ENCODE measurements around the gene S100P. TPM values are rescaled to one million over a fixed set of nuclear protein-coding genes. Genes with fewer than 3 reads are reported as not detected.
A peak's percentile ranks its signal among the peaks of the same experiment; 100 is the strongest.

The S100P gene
- polyA plus RNA-seq, 1 experiment, result 0.06 TPM

DNA sequence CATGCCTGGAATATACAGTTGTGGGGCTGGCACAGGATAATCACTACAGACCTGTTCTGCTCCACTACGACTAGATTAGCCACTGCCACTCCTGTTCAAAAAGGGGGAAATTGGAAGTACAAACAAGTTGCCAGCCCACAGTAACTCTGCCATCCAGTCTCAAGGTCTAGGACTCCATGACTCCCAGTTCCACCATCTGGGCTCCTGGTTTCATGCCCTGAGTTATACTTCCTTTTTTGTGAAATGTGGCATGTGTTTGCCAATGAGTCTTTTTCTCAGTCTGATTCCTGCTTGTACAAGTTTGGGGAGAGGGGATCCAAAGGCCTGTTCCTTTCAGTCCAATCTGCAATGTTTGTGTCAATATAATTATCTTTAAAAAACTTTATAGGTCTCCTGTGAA lies 21.3 kb downstream of the S100P start:
- CTCF ChIA-PET, result interaction anchor here (1.0 kb wide), 1 partner anchor 158 kb away, joined by 3 read pairs; no protein-coding TSS in a partner anchor
- Histone ChIP-seq H3K36me3 (ENCODE audit: control insufficient read depth, insufficient read depth, low read length) (no peaks in the 10 kb centered on the region; the same call in none of the 2 replicates), H3K4me3 (ENCODE audit: low read depth, low read length) (no peak overlapping the region), H3K27me3 (ENCODE audit: control insufficient read depth, insufficient read depth, low read length) (no peaks in the 10 kb centered on the region)
- TF ChIP-seq, protein P1, sequence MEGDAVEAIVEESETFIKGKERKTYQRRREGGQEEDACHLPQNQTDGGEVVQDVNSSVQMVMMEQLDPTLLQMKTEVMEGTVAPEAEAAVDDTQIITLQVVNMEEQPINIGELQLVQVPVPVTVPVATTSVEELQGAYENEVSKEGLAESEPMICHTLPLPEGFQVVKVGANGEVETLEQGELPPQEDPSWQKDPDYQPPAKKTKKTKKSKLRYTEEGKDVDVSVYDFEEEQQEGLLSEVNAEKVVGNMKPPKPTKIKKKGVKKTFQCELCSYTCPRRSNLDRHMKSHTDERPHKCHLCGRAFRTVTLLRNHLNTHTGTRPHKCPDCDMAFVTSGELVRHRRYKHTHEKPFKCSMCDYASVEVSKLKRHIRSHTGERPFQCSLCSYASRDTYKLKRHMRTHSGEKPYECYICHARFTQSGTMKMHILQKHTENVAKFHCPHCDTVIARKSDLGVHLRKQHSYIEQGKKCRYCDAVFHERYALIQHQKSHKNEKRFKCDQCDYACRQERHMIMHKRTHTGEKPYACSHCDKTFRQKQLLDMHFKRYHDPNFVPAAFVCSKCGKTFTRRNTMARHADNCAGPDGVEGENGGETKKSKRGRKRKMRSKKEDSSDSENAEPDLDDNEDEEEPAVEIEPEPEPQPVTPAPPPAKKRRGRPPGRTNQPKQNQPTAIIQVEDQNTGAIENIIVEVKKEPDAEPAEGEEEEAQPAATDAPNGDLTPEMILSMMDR (IDR thresholded peaks at IDR 0.05; ENCODE audit: insufficient read depth, low read depth, low read length), result no peak
- no peak for DNase-seq (ENCODE audit: low read depth)
- POLR2A ChIA-PET, result no interaction called here

DNA sequence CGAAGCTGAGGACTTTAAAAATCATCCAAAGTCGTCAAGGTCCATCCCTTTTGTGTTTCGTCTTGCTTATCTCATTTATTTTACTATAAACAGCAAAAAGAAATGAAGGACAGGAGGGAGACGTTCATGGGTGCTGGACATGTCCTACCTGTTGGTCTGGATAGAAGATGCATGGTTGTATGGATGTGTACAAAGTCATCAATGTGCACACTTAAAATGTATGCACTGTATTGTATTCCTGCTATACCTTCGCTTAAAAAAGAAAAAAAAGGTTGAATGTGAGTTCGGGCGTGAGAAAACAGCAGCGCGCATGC lies 22.0 kb downstream of the S100P start:
- no peak for DNase-seq (ENCODE audit: low read depth)
- CTCF ChIA-PET, result interaction anchor here (1.0 to 1.1 kb wide), 2 partner anchors 22 to 157 kb away, joined by 3 read pairs; partner anchors contain the start of gene S100P

DNA sequence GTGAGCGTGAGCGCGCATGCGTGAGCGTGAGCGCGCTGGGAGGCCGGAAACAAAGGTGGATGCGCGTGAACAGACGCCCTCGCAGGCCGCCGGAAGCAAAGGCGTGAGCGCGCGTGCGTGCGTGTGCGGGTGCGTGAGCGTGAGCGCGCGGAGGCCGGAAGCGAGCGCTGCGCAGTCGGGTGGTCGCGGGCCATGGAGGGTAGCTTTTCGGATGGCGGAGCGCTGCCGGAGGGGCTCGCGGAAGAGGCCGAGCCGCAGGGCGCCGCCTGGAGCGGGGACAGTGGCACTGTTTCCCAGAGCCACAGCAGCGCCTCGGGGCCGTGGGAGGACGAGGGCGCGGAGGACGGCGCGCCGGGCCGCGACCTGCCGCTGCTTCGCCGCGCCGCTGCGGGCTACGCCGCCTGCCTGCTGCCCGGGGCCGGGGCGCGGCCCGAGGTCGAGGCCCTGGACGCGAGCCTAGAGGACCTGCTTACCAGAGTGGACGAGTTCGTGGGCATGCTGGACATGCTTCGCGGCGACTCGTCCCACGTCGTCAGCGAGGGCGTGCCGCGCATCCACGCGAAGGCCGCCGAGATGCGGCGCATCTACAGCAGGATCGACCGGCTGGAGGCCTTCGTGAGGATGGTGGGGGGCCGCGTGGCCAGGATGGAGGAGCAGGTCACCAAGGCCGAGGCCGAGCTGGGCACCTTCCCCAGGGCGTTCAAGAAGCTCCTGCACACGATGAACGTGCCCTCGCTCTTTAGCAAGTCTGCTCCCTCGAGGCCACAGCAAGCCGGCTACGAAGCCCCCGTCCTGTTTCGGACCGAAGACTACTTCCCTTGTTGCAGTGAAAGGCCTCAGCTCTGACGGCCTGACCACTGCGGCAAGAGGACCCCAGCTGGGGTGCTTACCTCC lies 22.6 kb downstream of the S100P start, which contains the start of gene BLOC1S4:
TSS of gene BLOC1S4 (plus strand) at position 157 of the 894 bp plus-strand sequence. CDS start at position 193, 36 bp downstream.
- no peaks in the 10 kb centered on the region; the same call in none of the 2 replicates for H3K36me3 ChIP-seq (ENCODE audit: control insufficient read depth, insufficient read depth, low read length)
- ChIA-PET POLR2A (interaction anchor here (0.6 to 0.7 kb wide), 5 partner anchors 42 to 471 kb away, joined by 3 to 8 read pairs (median 3); no protein-coding TSS in a partner anchor), CTCF (interaction anchor here (1.0 to 5.9 kb wide), 7 partner anchors 22 to 365 kb away, joined by 3 to 110 read pairs (median 3); partner anchors contain the start of gene S100P)
- no peaks in the 10 kb centered on the region for H3K27me3 ChIP-seq (ENCODE audit: control insufficient read depth, insufficient read depth, low read length)
- TF ChIP-seq, protein P1 (IDR thresholded peaks at IDR 0.05; ENCODE audit: insufficient read depth, low read depth, low read length), result peak; percentile 9; the same call in 1 of the 2 replicates
- DNase-seq (ENCODE audit: low read depth), result peak; percentile 43
- peak within 1 kb of the TSS; percentile 92 for H3K4me3 ChIP-seq (ENCODE audit: low read depth, low read length)

More for the DNA sequence above, 22.0 kb downstream of the S100P start:
- POLR2A ChIA-PET, result interaction anchor here (0.7 kb wide), 1 partner anchor 145 kb away, joined by 8 read pairs; no protein-coding TSS in a partner anchor
- Histone ChIP-seq H3K27me3 (ENCODE audit: control insufficient read depth, insufficient read depth, low read length) (no peaks in the 10 kb centered on the region), H3K36me3 (ENCODE audit: control insufficient read depth, insufficient read depth, low read length) (no peaks in the 10 kb centered on the region; the same call in none of the 2 replicates), H3K4me3 (ENCODE audit: low read depth, low read length) (peak overlapping the region; percentile 92)
- TF ChIP-seq, protein P1 (IDR thresholded peaks at IDR 0.05; ENCODE audit: insufficient read depth, low read depth, low read length), result no peak

DNA sequence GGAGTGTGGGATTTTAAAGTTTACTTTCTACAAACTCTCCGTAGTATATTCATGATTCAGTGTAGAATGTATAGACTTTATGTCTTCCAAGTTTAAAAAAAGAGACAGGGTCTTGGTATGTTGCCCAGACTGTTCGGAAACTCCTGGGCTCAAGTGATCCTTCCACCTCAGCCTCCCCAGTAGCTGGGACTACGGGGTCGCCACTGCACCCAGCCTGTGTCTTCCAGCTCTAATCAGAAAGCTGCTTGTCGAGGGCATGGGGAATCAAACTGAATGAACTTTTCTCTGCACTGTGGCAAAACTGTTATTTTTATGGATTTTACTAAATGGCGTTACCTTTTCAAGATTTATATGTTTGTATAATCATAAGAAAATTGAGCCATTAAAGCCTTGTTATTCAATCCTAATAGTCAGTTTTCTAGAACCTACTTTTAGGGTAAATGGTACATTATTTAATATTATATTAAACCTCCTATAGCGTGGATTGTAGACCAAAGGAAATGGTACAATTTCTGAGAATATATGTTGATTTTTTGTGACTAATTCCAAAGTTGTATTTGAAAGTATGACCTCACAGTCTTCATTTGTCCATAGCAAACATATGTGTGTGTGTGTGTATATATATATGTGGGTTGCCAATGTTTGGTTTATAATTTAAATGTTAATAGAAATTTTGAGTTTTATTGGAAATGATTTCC lies 23.4 kb downstream of the S100P start:
- H3K36me3 ChIP-seq (ENCODE audit: control insufficient read depth, insufficient read depth, low read length), result no peaks in the 10 kb centered on the region; the same call in none of the 2 replicates
- DNase-seq (ENCODE audit: low read depth), result no peak
- H3K4me3 ChIP-seq (ENCODE audit: low read depth, low read length), result peak overlapping the region; percentile 92
- CTCF ChIA-PET, result interaction anchor here (0.7 to 5.9 kb wide), 8 partner anchors 28 to 364 kb away, joined by 3 to 110 read pairs (median 4); no protein-coding TSS in a partner anchor
- H3K27me3 ChIP-seq (ENCODE audit: control insufficient read depth, insufficient read depth, low read length), result no peaks in the 10 kb centered on the region
- TF ChIP-seq, protein P1 (IDR thresholded peaks at IDR 0.05; ENCODE audit: insufficient read depth, low read depth, low read length), result no peak
- POLR2A ChIA-PET, result interaction anchor here (0.6 to 0.7 kb wide), 4 partner anchors 21 to 472 kb away, joined by 3 to 9 read pairs (median 4); no protein-coding TSS in a partner anchor
